Liver (tissue), 9 donors: ENCODE data around the gene EPHB2. TPM values are rescaled to one million over a fixed set of nuclear protein-coding genes. Genes with fewer than 3 reads are reported as not detected.

ENCODE experiments used
- DNase-seq: peaks from one replicate; pipeline ENCODE4 v3.0.0-alpha.2; 2017; ENCODE audit warnings: low spot score
- H3K27ac ChIP-seq, 2 donors: one replicate each; pipeline ENCODE4 v1.7.0; 2013; ENCODE audit warnings: inconsistent platforms in 2 of 2, low read length in 2 of 2, control low read depth in 1 of 2, low read depth in 1 of 2, mild to moderate bottlenecking in 1 of 2
- H3K27me3 ChIP-seq, 4 donors: one replicate each; pipeline versions ENCODE4 v1.6.1 to v1.7.0; 2013; ENCODE audit warnings: low read length in 3 of 4, inconsistent platforms in 1 of 4, mild to moderate bottlenecking in 1 of 4, moderate library complexity in 1 of 4; ENCODE audit not compliant: control insufficient read depth in 4 of 4, insufficient read depth in 4 of 4
- H3K36me3 ChIP-seq, 4 donors: one replicate each; pipeline versions ENCODE4 v1.6.1 to v1.7.0; 2013; ENCODE audit warnings: low read length in 3 of 4, mild to moderate bottlenecking in 3 of 4, low read depth in 1 of 4, moderate library complexity in 1 of 4; ENCODE audit not compliant: control insufficient read depth in 4 of 4, insufficient read depth in 3 of 4
- H3K4me1 ChIP-seq, 4 donors: one replicate each; pipeline versions ENCODE4 v1.6.1 to v1.7.0; 2013; ENCODE audit warnings: low read length in 3 of 4, mild to moderate bottlenecking in 3 of 4, moderate library complexity in 1 of 4; ENCODE audit not compliant: control insufficient read depth in 4 of 4, insufficient read depth in 4 of 4
- H3K4me3 ChIP-seq, 3 donors: one replicate each; pipeline versions ENCODE4 v1.6.1 to v1.7.0; 2013; ENCODE audit warnings: low read length in 3 of 3, control low read depth in 1 of 3, low read depth in 1 of 3, mild to moderate bottlenecking in 1 of 3
- H3K9ac ChIP-seq, 2 donors: one replicate each; pipeline ENCODE4 v1.7.0; 2013; ENCODE audit warnings: low read length in 2 of 2, mild to moderate bottlenecking in 2 of 2, moderate library complexity in 2 of 2, control low read depth in 1 of 2, low read depth in 1 of 2
- H3K9me3 ChIP-seq, 4 donors: one replicate each; pipeline versions ENCODE4 v1.6.1 to v1.7.0; 2013; ENCODE audit warnings: low read length in 3 of 4; ENCODE audit not compliant: control insufficient read depth in 4 of 4
- FOXA1 ChIP-seq: IDR thresholded peaks from 2 replicates; pipeline ENCODE4 v1.6.1; 2016; ENCODE audit warnings: antibody characterized with exemption
- FOXA2 ChIP-seq: IDR thresholded peaks from 2 replicates; pipeline ENCODE4 v1.6.1; 2016; ENCODE audit warnings: antibody characterized with exemption
- HNF4A ChIP-seq, 2 donors: conservative IDR thresholded peaks; 2 replicates each; pipeline ENCODE4 v1.6.1; 2016; ENCODE audit warnings: antibody characterized with exemption in 2 of 2, mild to moderate bottlenecking in 2 of 2
- HNF4G ChIP-seq: IDR thresholded peaks from 2 replicates; pipeline ENCODE4 v1.6.1; 2016; ENCODE audit warnings: antibody characterized with exemption
- JUND ChIP-seq, 2 donors: IDR thresholded peaks; 2 replicates each; pipeline ENCODE4 v1.6.1; 2016; ENCODE audit warnings: antibody characterized with exemption in 2 of 2
- MAX ChIP-seq: IDR thresholded peaks from 2 replicates; pipeline ENCODE4 v1.6.1; 2016; ENCODE audit warnings: antibody characterized with exemption
- NR2F2 ChIP-seq: IDR thresholded peaks from 2 replicates; pipeline ENCODE4 v1.6.1; 2016; ENCODE audit warnings: antibody characterized with exemption
- RAD21 ChIP-seq, 2 donors: IDR thresholded peaks; 2 replicates each; pipeline ENCODE4 v1.6.1; 2016; ENCODE audit warnings: antibody characterized with exemption in 2 of 2, mild to moderate bottlenecking in 2 of 2
- SP1 ChIP-seq: IDR thresholded peaks from 2 replicates; pipeline ENCODE4 v1.6.1; 2018; ENCODE audit warnings: antibody characterized with exemption, mild to moderate bottlenecking
- TAF1 ChIP-seq: conservative IDR thresholded peaks from 2 replicates; pipeline ENCODE4 v1.6.1; 2016; ENCODE audit warnings: antibody characterized with exemption, mild to moderate bottlenecking
- YY1 ChIP-seq: IDR thresholded peaks from 2 replicates; pipeline ENCODE4 v1.6.1; 2016; ENCODE audit warnings: antibody characterized with exemption, mild to moderate bottlenecking
- ZBTB33 ChIP-seq: IDR thresholded peaks from 2 replicates; pipeline ENCODE4 v1.6.1; 2016; ENCODE audit warnings: antibody characterized with exemption
- WGBS: extraction: QIAGEN DNeasy Blood & Tissue Kit; methylation state at CpG from one replicate; pipeline ENCODE4 v1.1.7; 2013; 5-methylcytosine and 5-hydroxymethylcytosine counted together
- polyA plus RNA-seq, 2 donors: library from polyadenylated mRNA; stranded (reverse) in 1 of 2; unstranded in 1 of 2; fragments of 200-250 nt in 1 of 2; fragments of >200 nt in 1 of 2; fragmentation: Nextera tagmentation in 1 of 2; extraction: Ambion mirVana in 1 of 2; gene quantifications; one replicate each; pipeline versions ENCODE4 v1.2.1 to v1.2.3, GENCODE V29; 2013 to 2015
- total RNA-seq, 2 donors: library from RNA; depleted of rRNA; stranded (reverse); fragments of >200 nt; gene quantifications; one replicate each; pipeline ENCODE4 v1.2.3, GENCODE V29; 2014
- TF ChIP-seq, protein P1 (sequence below): IDR thresholded peaks from 2 replicates; pipeline ENCODE4 v1.6.1; 2016; ENCODE audit warnings: antibody characterized with exemption, mild to moderate bottlenecking
- TF ChIP-seq, protein P2 (sequence below): fragments of 150-350 bp; IDR thresholded peaks from 2 replicates; pipeline ENCODE4 v1.5.1; 2017; ENCODE audit warnings: improper control_type of control experiment, low read depth, low read length; ENCODE audit not compliant: missing input control
- donor health status: healthy.
- donor health status: healthy.
- donor health status: healthy.
- donor health status: healthy.
- donor health status: healthy.

EPHB2 gene
- total and polyA plus RNA-seq, 4 donors: 0.07 to 1.0 (median 0.38) TPM

DNA sequence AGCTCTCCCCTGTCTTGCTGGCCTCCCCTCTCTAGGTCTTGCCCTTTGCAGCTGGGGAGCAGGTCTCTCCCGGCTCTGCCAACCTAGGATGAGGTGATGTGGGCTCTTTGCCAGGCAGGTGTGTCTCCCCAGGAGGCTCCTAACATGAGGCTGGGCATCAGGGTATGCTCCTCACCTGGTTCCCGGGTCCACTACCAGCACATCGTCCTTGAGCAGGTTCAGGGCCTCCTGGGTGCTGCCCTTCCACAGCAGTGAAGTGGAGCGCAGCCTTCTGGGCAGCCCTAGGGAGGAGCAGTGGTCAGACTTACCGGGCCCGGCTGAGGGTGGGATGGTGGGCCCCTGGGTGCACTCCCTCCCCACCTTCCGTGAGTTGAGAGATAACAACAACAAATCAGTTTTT lies 244.5 kb downstream of the EPHB2 start:
- no peak for DNase-seq
- Histone ChIP-seq H3K27ac (no peak overlapping the region), H3K4me1 (peaks cover 0 to 5% (median 2%) of the 10 kb centered on the region in 4 donors), H3K36me3 (no peaks in the 10 kb centered on the region), H3K4me3 (no peak overlapping the region), H3K9ac (no peak overlapping the region), H3K27me3 (peaks cover 0 to 12% (median 2%) of the 10 kb centered on the region in 4 donors), H3K9me3 (no peaks in the 10 kb centered on the region)
- WGBS: 92% methylated on average over 7 of the region's 7 CpGs
- TF ChIP-seq TAF1: no peak
- no peak for TF ChIP-seq RAD21 (IDR thresholded peaks at IDR 0.05)
- no peak for TF ChIP-seq SP1
- TF ChIP-seq NR2F2: no peak
- TF ChIP-seq FOXA1: no peak

DNA sequence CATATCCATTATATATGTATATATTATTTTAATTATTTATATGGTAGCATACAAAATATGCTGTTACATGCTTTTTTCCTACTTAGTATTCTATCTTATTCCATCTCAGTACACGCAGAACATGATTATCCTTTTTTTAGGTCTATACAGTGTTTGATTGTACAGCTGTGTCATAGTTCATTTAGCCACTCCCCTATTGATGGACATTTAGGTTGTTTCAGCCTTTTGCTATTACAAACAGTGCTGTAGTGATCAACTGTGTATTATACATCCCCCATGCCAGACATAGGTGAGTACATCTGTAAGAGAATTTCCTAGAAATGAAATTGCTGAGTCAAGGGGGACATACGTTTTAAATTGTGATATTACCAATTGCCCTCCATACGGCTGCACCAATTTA lies 246.4 kb downstream of the EPHB2 start:
- no peak for DNase-seq
- Histone ChIP-seq H3K9ac (no peak overlapping the region), H3K36me3 (no peaks in the 10 kb centered on the region), H3K4me3 (no peak overlapping the region), H3K27me3 (peaks cover 0 to 12% (median under 1%) of the 10 kb centered on the region in 4 donors), H3K4me1 (peaks cover 0 to 5% (median 2%) of the 10 kb centered on the region in 4 donors), H3K27ac (no peak overlapping the region), H3K9me3 (no peaks in the 10 kb centered on the region)
- no peak for TF ChIP-seq YY1
- TF ChIP-seq, protein P1, sequence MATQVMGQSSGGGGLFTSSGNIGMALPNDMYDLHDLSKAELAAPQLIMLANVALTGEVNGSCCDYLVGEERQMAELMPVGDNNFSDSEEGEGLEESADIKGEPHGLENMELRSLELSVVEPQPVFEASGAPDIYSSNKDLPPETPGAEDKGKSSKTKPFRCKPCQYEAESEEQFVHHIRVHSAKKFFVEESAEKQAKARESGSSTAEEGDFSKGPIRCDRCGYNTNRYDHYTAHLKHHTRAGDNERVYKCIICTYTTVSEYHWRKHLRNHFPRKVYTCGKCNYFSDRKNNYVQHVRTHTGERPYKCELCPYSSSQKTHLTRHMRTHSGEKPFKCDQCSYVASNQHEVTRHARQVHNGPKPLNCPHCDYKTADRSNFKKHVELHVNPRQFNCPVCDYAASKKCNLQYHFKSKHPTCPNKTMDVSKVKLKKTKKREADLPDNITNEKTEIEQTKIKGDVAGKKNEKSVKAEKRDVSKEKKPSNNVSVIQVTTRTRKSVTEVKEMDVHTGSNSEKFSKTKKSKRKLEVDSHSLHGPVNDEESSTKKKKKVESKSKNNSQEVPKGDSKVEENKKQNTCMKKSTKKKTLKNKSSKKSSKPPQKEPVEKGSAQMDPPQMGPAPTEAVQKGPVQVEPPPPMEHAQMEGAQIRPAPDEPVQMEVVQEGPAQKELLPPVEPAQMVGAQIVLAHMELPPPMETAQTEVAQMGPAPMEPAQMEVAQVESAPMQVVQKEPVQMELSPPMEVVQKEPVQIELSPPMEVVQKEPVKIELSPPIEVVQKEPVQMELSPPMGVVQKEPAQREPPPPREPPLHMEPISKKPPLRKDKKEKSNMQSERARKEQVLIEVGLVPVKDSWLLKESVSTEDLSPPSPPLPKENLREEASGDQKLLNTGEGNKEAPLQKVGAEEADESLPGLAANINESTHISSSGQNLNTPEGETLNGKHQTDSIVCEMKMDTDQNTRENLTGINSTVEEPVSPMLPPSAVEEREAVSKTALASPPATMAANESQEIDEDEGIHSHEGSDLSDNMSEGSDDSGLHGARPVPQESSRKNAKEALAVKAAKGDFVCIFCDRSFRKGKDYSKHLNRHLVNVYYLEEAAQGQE: no peak
- TF ChIP-seq JUND (IDR thresholded peaks at IDR 0.05): no peak
- no peak for TF ChIP-seq SP1
- TF ChIP-seq NR2F2: no peak
- no peak for TF ChIP-seq ZBTB33
- no peak for TF ChIP-seq MAX
- WGBS: 77% methylated on average over 3 of the region's 3 CpGs

DNA sequence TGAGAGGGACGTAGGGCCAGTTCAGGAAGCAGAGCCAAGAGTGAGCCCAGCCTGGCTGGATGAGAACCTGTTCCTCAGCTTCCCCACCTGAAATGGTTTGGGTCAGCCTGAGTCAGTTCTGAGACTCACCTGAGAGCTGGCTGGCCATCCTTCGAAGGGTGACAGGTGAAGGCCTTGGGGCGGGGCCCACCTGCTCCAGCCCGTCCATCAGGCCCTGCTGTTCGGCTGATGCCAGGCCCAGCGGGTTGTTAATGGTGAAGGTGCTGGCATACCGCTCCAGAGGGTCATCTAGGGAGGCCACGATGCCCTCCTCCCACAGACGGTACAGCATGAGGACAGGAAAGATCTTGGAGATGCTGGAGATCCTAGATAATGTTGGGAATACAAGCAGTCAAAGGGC lies 247.9 kb downstream of the EPHB2 start:
- Histone ChIP-seq H3K9ac (no peak overlapping the region), H3K4me1 (peaks cover 0 to 5% (median 1%) of the 10 kb centered on the region in 4 donors), H3K9me3 (no peaks in the 10 kb centered on the region), H3K4me3 (no peak overlapping the region), H3K27ac (no peak overlapping the region), H3K27me3 (peaks cover 0 to 3% (median under 1%) of the 10 kb centered on the region in 4 donors), H3K36me3 (no peaks in the 10 kb centered on the region)
- 95% methylated on average over 9 of the region's 9 CpGs for WGBS
- TF ChIP-seq JUND (IDR thresholded peaks at IDR 0.05) (no peak), HNF4A (conservative IDR thresholded peaks at IDR 0.05) (no peak), SP1 (no peak), YY1 (no peak), FOXA1 (no peak), HNF4G (no peak), FOXA2 (no peak), MAX (no peak)
- TF ChIP-seq, protein P2, sequence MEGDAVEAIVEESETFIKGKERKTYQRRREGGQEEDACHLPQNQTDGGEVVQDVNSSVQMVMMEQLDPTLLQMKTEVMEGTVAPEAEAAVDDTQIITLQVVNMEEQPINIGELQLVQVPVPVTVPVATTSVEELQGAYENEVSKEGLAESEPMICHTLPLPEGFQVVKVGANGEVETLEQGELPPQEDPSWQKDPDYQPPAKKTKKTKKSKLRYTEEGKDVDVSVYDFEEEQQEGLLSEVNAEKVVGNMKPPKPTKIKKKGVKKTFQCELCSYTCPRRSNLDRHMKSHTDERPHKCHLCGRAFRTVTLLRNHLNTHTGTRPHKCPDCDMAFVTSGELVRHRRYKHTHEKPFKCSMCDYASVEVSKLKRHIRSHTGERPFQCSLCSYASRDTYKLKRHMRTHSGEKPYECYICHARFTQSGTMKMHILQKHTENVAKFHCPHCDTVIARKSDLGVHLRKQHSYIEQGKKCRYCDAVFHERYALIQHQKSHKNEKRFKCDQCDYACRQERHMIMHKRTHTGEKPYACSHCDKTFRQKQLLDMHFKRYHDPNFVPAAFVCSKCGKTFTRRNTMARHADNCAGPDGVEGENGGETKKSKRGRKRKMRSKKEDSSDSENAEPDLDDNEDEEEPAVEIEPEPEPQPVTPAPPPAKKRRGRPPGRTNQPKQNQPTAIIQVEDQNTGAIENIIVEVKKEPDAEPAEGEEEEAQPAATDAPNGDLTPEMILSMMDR: no peak
- DNase-seq: no peak
